OCI-LY7 (cell line): ENCODE results near the gene PATJ.
"Not testable (repeated sequence)": the region's sequence is repeated elsewhere in the genome, so short reads cannot be mapped to it uniquely, and the experiment has no call there.

Experiments
- CTCF ChIP-seq: fragments of 200-600 bp; sonication (generic); conservative IDR thresholded peaks from 2 replicates; pipeline ENCODE4 v1.5.1; 2014; ENCODE audit warnings: mild to moderate bottlenecking, antibody characterized with exemption, low read length, moderate library complexity, mixed read lengths
- EZH2phosphoT487 ChIP-seq: fragments of 200-600 bp; sonication (generic); IDR thresholded peaks from 2 replicates; pipeline ENCODE4 v1.6.1; 2018; ENCODE audit warnings: low read depth, borderline replicate concordance, mild to moderate bottlenecking, mixed run types, antibody characterized with exemption, low read length, moderate library complexity, mixed read lengths

DNA sequence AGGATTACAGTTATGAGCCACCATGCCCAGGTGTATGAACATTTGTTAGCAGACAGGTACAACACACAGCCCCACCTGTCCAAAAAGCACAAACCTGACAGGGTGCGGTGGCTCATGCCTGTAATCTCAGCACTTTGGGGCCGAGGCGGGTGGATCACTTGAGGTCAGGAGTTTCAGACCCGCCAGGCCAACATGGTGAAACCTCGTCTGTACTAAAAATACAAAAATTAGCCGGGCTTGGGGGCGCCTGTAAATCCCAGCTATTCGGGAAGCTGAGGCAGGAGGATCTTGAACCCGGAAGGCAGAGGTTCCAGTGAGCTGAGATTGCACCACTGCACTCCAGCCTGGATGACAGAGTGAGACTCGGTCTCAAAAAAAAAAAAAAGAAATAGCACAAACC, 428.1 kb downstream of the PATJ start:
- TF ChIP-seq CTCF, EZH2phosphoT487: not testable (repeated sequence)
